ENCODE measurements around the gene LDLRAD3. TPM values are rescaled to one million over a fixed set of nuclear protein-coding genes. Genes with fewer than 3 reads are reported as not detected.
A peak's percentile ranks its signal among the peaks of the same experiment; 100 is the strongest.

The LDLRAD3 gene
- total and polyA plus RNA-seq, 11 donors: 1.1 to 7.7 (median 2.6) TPM

- TF ChIP-seq CTCF (IDR thresholded peaks at IDR 0.05): no peak
- no peak for TF ChIP-seq POLR2A (IDR thresholded peaks at IDR 0.05)
- DNase-seq (no peak), ATAC-seq (no peak)
- H3K9me3 ChIP-seq: peaks cover 0 to 28% (median 6%) of the 10 kb centered on the region in 12 donors
- no peaks in the 10 kb centered on the region for H3K36me3 ChIP-seq
- WGBS, 4 donors: 74 to 83% (median 81%) methylated on average over 2 of the region's 2 CpGs
- no peak overlapping the region for H3K4me3 ChIP-seq
- intact Hi-C loops (cut with DNase I): no loop called here
- peak overlapping the region in 1 of 12 donors; percentile 39 for H3K27ac ChIP-seq
- H3K4me1 ChIP-seq: peaks cover 0 to 32% (median 2%) of the 10 kb centered on the region in 12 donors
- H3K27me3 ChIP-seq: no peaks in the 10 kb centered on the region
Observed at GRCh38 chr11:36061471-36061870, 117.6 kb downstream of the LDLRAD3 start.

GRCh38 chr11:36062796-36063365 lies 119.0 kb downstream of the LDLRAD3 start:
- Histone ChIP-seq H3K9me3 (peaks cover 0 to 35% (median 13%) of the 10 kb centered on the region in 12 donors), H3K27me3 (no peaks in the 10 kb centered on the region), H3K4me3 (no peak overlapping the region), H3K36me3 (no peaks in the 10 kb centered on the region), H3K27ac (peak overlapping the region in 2 of 12 donors; percentile 24 to 71), H3K4me1 (peaks cover 0 to 18% (median 0%) of the 10 kb centered on the region in 12 donors)
- TF ChIP-seq POLR2A (IDR thresholded peaks at IDR 0.05) (no peak), CTCF (IDR thresholded peaks at IDR 0.05) (no peak)
- intact Hi-C loops (cut with DNase I): no loop called here
- ATAC-seq (no peak), DNase-seq (no peak)
- WGBS, 4 donors: 72 to 77% (median 76%) methylated on average over 3 of the region's 3 CpGs

GRCh38 chr11:36065436-36065835 lies 121.6 kb downstream of the LDLRAD3 start:
- intact Hi-C loops (cut with DNase I): no loop called here
- no peaks in the 10 kb centered on the region for H3K27me3 ChIP-seq
- ATAC-seq (no peak), DNase-seq (no peak)
- 80 to 86% (median 83%) methylated on average over 2 of the region's 2 CpGs for WGBS, 4 donors
- peaks cover 0 to 24% (median 6%) of the 10 kb centered on the region in 12 donors for H3K9me3 ChIP-seq
- H3K4me3 ChIP-seq: no peak overlapping the region
- peaks cover 0 to 22% (median 0%) of the 10 kb centered on the region in 12 donors for H3K4me1 ChIP-seq
- H3K36me3 ChIP-seq: no peaks in the 10 kb centered on the region
- peak overlapping the region in 1 of 12 donors; percentile 25 for H3K27ac ChIP-seq
- TF ChIP-seq CTCF (IDR thresholded peaks at IDR 0.05): no peak
- no peak for TF ChIP-seq POLR2A (IDR thresholded peaks at IDR 0.05)

- Histone ChIP-seq H3K27ac (no peak overlapping the region), H3K27me3 (no peaks in the 10 kb centered on the region), H3K9me3 (peaks cover 0 to 24% (median 6%) of the 10 kb centered on the region in 12 donors), H3K4me1 (peaks cover 0 to 23% (median 0%) of the 10 kb centered on the region in 12 donors), H3K4me3 (no peak overlapping the region), H3K36me3 (no peaks in the 10 kb centered on the region)
- DNase-seq: no peak
- intact Hi-C loops (cut with DNase I): no loop called here
- 81 to 95% (median 85%) methylated on average over 4 of the region's 4 CpGs for WGBS, 4 donors
- TF ChIP-seq POLR2A (IDR thresholded peaks at IDR 0.05): no peak
- TF ChIP-seq CTCF (IDR thresholded peaks at IDR 0.05): no peak
- no peak for ATAC-seq
Observed at GRCh38 chr11:36066891-36067290, 123.0 kb downstream of the LDLRAD3 start.
